ENCODE results near the gene ST6GALNAC4.

Gene ST6GALNAC4

DNA sequence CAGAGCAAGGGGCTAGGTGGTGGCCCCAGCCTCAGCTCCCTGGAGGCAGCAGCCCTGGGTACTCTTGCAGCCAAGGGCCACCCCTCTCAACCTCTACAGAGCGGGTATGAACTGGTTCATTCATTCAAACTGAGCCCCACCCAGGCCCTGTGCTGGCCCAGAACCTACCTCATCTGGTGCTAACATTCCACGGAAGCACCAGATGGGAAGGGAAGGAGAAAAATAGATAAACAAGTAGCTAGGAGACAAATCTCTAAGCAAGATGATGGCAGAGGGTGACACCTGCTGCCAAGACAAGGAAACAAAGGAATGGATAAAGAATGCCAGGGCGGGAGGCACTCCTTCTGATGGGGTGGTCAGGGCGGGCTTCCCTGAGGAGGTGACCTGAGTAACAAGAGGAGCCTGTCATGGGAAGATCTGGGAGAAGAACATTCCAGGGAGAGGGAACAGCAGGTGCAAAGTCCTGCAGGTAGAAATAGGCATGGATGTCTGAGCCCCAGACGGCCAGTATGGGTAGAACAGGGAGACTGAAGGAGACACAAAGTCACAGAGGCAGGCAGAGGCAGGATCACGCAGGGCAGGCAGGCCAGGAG, 6.1 kb downstream of the ST6GALNAC4 start:
- DNase-seq = no peak

DNA sequence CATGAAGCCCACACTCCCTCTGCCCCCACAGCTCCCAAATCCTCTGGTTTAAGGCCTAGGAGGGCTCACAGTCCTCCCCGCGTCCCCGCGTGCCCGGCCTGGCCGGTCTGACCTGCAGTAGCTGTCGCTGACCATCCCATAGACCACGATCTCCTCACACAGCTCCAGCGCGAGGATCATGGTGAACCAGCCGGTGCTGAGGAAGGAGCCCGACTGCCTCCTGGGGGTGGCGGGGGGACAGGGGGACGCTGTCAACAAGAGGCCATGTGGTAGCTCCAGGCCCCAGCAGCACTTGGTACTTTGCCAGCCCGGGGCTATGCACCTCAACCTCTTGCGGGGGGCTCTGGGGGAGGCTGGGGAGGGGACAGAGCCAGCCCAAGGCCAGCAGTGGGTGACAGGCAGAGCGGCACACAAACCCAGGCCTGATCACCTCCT, 7.0 kb downstream of the ST6GALNAC4 start:
- no peak for DNase-seq

GRCh38 chr9:127908660-127908926, 8.2 kb downstream of the ST6GALNAC4 start:
- DNase-seq = no peak

GRCh38 chr9:127907867-127908659, 8.8 kb downstream of the ST6GALNAC4 start:
- no peak for DNase-seq

GRCh38 chr9:127905788-127906191, 11.1 kb downstream of the ST6GALNAC4 start:
- no peak for DNase-seq

DNA sequence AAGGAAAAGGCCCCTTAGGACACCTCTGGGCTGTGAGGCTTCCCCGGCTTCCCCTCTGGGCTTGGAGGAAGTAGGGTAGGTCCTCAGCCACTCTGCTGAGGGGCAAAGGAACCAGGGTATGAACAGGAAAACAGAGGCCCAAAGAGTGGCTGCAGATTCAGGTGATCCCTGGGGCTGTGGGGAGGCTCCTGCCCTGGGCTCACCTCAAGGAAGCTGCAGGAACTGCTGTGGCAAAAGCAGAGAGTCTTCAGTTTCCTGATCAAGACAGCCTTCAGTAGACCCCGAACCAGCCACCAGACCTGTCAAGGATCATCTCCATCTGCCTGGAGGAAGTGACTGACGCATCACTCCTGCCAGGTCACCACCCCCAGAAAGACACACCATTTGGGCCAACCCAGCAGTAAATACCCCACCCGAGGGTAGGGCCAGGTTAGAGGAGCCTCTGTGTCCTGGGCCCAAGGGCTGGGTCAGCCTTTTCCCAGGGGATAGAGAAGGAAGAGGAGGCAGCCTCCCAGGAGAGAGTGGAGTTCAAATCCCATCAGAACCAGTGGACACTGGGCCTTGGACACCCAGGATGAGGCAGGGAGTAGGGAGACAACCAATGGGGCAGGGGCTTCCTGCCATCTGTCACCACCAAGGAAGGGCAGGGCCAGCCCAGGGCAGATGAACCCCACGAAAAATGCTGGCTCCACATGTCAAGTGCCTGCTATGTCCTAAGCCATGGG, 11.7 kb downstream of the ST6GALNAC4 start:
- DNase-seq = no peak

DNA sequence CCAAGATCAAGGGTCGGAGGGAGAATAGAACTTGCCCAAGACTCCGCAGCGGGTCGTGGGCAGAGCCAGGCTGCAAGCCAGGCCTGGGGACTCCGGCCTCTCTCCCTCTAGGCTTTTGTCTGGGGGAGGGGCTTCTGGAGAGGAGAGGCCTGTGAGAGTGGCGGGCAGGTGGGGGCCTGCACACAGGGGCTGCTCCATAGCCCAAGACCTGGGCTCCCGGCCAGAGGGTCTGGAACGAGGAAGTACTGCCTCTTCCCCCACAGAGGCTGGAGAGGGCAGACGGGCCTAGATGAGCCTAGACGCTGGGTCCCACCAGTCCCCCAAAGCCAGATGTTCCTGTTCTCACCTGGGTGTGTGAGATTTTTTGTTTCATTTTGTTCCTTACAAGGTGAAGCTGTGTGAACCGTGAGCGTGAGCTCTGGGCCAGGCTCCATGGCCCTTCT, 12.3 kb downstream of the ST6GALNAC4 start:
- no peak for DNase-seq

- no peak for DNase-seq
Observed at GRCh38 chr9:127903557-127904475, 13.0 kb downstream of the ST6GALNAC4 start.

DNA sequence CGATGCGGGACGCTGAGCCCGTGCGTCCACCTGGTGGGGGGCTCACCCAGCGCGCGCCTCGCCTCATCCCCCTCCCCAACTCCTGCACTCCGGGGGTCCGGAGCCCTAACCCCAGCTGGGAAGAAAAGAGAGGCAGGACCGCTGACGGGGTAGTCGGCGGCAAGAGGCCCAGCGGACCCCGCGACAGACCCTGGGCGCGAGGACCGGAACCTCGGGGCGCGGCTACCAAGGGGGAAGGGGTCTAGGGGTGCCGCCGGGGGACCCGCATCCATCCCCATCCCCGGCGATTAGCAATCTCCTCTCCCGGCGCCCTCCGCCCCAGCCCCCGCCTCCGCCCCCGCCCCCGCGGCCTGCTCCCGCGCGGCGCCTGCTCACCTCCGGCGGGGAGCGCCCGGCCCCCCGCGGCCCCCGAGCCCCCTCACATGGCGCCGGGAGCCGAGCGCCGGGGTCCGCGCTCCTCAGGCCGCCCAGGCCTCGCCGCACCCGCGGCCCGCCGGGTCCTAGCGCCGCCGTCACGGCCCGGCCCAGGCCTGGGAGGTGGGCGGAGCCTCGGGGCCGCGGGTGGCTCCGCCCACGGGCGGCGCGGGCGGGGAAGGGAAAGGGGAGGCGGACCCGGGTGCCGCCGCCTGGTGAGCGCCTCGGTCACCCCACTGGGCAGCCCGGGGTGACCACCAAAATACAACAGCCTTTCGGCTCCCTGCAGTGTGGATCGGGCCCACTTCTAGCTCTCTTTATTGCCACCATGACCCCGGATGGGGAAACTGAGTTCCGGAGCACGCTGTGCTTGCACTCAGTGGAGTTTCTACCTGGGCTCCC, 17.5 kb downstream of the ST6GALNAC4 start, which contains the start of gene ST6GALNAC6:
TSS of gene ST6GALNAC6 (minus strand) at position 476 of the 816 bp plus-strand sequence. CDS start 1,622 bp downstream, outside the sequence.
- DNase-seq = peak; percentile 75

DNA sequence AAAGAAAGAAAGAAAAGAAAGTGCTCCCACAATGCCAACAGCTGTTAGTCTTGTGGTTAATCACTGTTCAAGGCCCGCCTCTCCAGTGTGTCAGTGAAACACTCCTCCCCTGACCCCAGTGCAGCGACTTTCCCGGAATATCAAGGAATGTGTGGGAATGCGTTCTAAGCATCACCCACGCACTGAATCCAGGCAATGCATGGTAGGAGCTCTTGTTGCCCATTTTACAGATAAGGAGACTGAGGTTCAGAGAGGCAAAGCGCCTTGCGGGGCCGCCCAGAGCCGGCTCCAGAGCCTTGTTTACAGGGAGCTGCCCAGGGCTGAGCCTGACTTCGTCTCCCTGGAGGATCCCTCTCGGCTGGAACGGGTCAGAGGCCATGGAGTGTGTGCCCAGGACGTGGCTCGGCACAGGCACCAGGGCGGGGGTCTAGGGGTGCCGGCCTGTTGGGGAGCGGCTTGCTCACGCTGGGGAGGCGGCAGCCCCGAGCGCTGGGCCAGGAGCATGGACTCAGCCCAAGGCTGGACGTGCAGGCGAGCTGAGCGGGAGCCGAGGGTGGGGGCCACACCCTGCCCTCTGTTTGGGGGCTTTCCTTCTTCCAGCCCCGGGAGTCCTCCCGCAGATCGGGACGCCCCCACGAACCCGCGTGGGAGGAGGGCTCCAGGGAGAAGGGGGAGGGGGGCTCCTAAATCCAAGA, 18.3 kb downstream of the ST6GALNAC4 start:
- DNase-seq = no peak

DNA sequence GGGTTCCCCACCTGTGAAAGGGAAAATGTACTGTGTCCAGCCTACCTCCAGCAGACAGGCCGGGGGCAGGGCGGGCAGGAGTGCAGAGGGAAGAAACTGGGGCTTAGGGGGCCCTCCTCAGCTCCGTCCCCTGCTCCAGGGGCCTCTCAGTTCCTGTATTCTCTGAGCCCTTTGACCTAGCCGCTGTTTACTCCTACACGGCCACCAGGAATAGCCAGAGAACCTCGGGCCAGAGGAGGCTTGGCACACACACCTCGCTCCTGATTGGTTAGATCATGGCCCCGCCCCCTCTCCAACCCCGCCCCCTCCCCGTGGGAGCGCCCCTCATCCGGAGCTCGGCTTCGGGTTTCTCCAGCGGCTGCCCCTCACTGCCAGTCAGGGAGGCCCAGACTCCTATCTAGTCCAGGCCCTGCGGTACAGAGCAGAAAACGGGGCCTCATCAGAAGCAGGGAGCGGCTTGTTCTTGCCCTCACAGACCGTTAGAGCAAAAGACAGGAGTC, 19.6 kb downstream of the ST6GALNAC4 start:
- DNase-seq = no peak

DNA sequence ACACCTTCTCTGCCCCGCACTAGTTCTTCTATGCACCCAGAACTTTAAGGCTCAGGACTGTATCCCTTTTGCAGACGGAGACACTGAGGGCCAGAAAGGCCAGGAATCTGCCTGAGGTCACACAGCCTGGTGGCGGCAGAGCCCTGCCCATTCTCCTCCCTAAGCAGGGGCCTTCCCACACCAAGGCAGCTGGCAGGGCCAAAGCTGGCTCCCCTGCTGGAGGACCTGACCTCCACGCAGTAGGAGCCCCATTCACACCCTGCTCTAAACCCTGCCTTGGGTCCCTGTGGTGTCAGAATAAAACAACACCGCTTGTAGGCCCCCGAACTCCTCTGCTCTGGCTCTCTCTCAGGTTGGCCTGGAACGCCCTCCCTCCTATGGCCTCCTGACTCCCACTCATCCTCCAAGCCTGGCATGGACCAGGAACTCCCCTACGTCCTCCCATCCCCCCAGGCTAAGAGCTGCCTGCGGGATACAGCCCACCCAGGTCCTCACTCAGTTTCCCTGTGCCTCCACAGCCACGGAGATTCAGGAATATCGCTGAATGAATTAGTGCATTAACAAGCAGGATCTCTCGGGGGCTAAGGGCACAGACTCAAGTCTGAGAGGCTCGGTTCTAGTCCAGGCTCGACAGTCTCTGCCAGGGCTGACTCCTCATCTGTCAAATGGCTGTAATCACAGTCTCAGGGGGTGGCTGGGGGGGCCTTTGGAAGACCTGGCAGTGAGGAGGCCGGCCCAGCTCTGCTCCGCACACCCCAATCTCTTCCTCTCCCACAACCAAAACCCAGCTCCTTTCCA, 20.2 kb downstream of the ST6GALNAC4 start:
- no peak for DNase-seq

GRCh38 chr9:127895811-127896210, 21.0 kb downstream of the ST6GALNAC4 start:
- DNase-seq = no peak

GRCh38 chr9:127893392-127893791, 23.4 kb downstream of the ST6GALNAC4 start:
- DNase-seq = no peak

DNA sequence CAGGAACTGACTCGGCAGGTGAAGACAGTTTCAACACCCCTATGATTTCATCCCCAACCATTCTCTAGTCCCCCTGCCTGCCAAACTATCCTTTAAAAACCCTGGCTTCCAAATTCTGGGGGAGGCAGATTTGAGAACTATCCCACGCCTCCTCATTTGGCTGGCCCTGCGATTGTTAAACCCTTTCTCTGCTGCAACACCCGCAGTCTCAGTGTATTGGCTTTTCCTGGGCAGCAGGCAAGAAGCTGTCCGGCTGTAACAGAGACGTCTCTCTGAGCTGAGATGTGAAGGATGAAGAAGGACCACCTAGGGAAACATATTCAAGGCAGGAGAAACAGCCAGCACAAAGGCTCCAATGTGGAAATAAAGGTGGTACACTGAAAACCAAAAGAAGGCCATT, 24.0 kb downstream of the ST6GALNAC4 start:
- no peak for DNase-seq

GRCh38 chr9:127890053-127890452, 26.8 kb downstream of the ST6GALNAC4 start:
- no peak for DNase-seq

- DNase-seq = no peak
Observed at GRCh38 chr9:127887792-127888191, 29.0 kb downstream of the ST6GALNAC4 start.

- no peak for DNase-seq
Observed at GRCh38 chr9:127886401-127886972, 30.4 kb downstream of the ST6GALNAC4 start.

- no peak for DNase-seq
Observed at GRCh38 chr9:127885508-127886281, 31.1 kb downstream of the ST6GALNAC4 start.
